ENCODE results near the gene ATG101. TPM values are rescaled to one million over a fixed set of nuclear protein-coding genes. Genes with fewer than 3 reads are reported as not detected.

ATG101 gene
- total and polyA plus RNA-seq, 9 of the 15 experiments (the other 6 are each of a cell fraction or from before 2014, with no cell fraction given): 2.9 to 52.4 (median 29.7) TPM

- no peak for TF ChIP-seq MXD1 (CRISPR knock-in tag; IDR thresholded peaks at IDR 0.05; ENCODE audit: borderline replicate concordance, poor library complexity, severe bottlenecking)
- no peak for TF ChIP-seq MLX (CRISPR knock-in tag; conservative IDR thresholded peaks at IDR 0.05)
- no peak for TF ChIP-seq SMAD1 (IDR thresholded peaks at IDR 0.05; ENCODE audit: low read depth, low read length, partially characterized antibody)
- no peak for TF ChIP-seq BRD4 (IDR thresholded peaks at IDR 0.05)
- no peak for TF ChIP-seq STAG1 (CRISPR knock-in tag; IDR thresholded peaks at IDR 0.05; ENCODE audit: borderline replicate concordance)
- no peak for TF ChIP-seq PHB2 (IDR thresholded peaks at IDR 0.05; ENCODE audit: low read depth)
- TF ChIP-seq PCBP1 (IDR thresholded peaks at IDR 0.05; ENCODE audit: low read depth, low read length, poor library complexity, severe bottlenecking): no peak
- TF ChIP-seq ZNF551 (CRISPR knock-in tag; IDR thresholded peaks at IDR 0.05): no peak
- no peak for TF ChIP-seq HDGF (IDR thresholded peaks at IDR 0.05)
Observed at GRCh38 chr12:52046859-52047258, 22.9 kb upstream of the ATG101 start (continued).

GRCh38 chr12:52049286-52049685 is 20.5 kb upstream of the ATG101 start:
- ChIA-PET POLR2A (interaction anchor here (1.0 kb wide), 1 partner anchor 22 kb away, joined by 3 read pairs; no protein-coding TSS in a partner anchor), CTCF (ENCODE audit: low intra/inter-chr PET ratio) (no interaction called here)
- Histone ChIP-seq H2AFZ (ENCODE audit: low read depth, low read length) (no peak overlapping the region), H3K4me2 (ENCODE audit: insufficient read depth, low read length) (no peak overlapping the region), H3K79me2 (ENCODE audit: control insufficient read depth, insufficient read depth, low read length) (no peaks in the 10 kb centered on the region), H3K36me3 (ENCODE audit: control insufficient read depth, insufficient read depth, low read length) (no peaks in the 10 kb centered on the region), H3K9ac (ENCODE audit: insufficient read depth in 1 of 2, low read depth in 2 of 2, low read length in 2 of 2) (no peak overlapping the region), H3K4me1 (replicated peaks in 1 of 2; ENCODE audit: control insufficient read depth in 2 of 2, insufficient read depth in 2 of 2, low read length in 2 of 2) (peaks cover 23 to 43% of the 10 kb centered on the region in 2 experiments), H4K20me1 (replicated peaks; ENCODE audit: control insufficient read depth, insufficient read depth, low read length) (peaks cover 6% of the 10 kb centered on the region; the same call in 1 of the 2 replicates), H3K27ac (ENCODE audit: extremely low read depth, low read depth, low read length) (no peak overlapping the region), H3K9me1 (ENCODE audit: control insufficient read depth, insufficient read depth, low read length) (no peaks in the 10 kb centered on the region), H3K9me3 (replicated peaks; ENCODE audit: control insufficient read depth, insufficient read depth, low read depth, low read length) (no peaks in the 10 kb centered on the region), H3K4me3 (no peak overlapping the region), H3K27me3 (ENCODE audit: control insufficient read depth in 2 of 2, insufficient read depth in 2 of 2, low read length in 2 of 2) (no peaks in the 10 kb centered on the region)
- no TSS peak for BruUV-seq (replicated peaks)
- DNase-seq (ENCODE audit: extremely low read depth in 1 of 4, low spot score in 3 of 4) (no peak), FAIRE-seq (no peak), ATAC-seq (no peak)
- WGBS (ENCODE audit: insufficient coverage, low coverage, missing lambda C conversion rate): 29% methylated on average over 4 of the region's 4 CpGs
- intact Hi-C loops (cut with micrococcal nuclease): no loop called here
- in situ Hi-C loops (cut with MboI): no loop called here
- TF ChIP-seq TBP (optimal IDR thresholded peaks at IDR 0.05; ENCODE audit: low read depth, low read length) (no peak), RB1 (IDR thresholded peaks at IDR 0.05; ENCODE audit: low read depth) (no peak), RBBP5 (IDR thresholded peaks at IDR 0.05; ENCODE audit: borderline replicate concordance, insufficient read depth, low read length, poor library complexity, severe bottlenecking) (no peak), SRF (CRISPR knock-in tag; IDR thresholded peaks at IDR 0.05) (no peak), ZBTB7A (IDR thresholded peaks at IDR 0.05; ENCODE audit: borderline replicate concordance, control insufficient read depth, low read depth, low read length) (no peak), NONO (IDR thresholded peaks at IDR 0.05; ENCODE audit: low read depth in 2 of 2, low read length in 1 of 2) (no peak)

Data from K562 (cell line).